Tongue (tissue), 2 donors: ENCODE measurements around the gene RGS6. TPM values are rescaled to one million over a fixed set of nuclear protein-coding genes. Genes with fewer than 3 reads are reported as not detected.

Experiments used
- DNase-seq: peaks from one replicate; pipeline ENCODE4 v3.0.0-alpha.2; 2015
- total RNA-seq: library from RNA; depleted of rRNA; stranded (reverse); fragments of >200 nt; gene quantifications from one replicate; pipeline ENCODE4 v1.2.3, GENCODE V29; 2014

RGS6 gene
- total RNA-seq, 1 donor from 2014 or later = 5.6 TPM

GRCh38 chr14:72558721-72559120 is 626.5 kb downstream of the RGS6 start:
- peak; percentile 74 for DNase-seq

- DNase-seq = no peak
These were observed 627.0 kb downstream of the RGS6 start for GRCh38 chr14:72559202-72559601.

GRCh38 chr14:72559669-72560255 is 627.5 kb downstream of the RGS6 start:
- no peak for DNase-seq

- DNase-seq = no peak
These were observed 628.1 kb downstream of the RGS6 start for GRCh38 chr14:72560331-72560730.

- DNase-seq = no peak
These were observed 628.8 kb downstream of the RGS6 start for GRCh38 chr14:72560889-72561493.

- no peak for DNase-seq
These were observed 630.1 kb downstream of the RGS6 start for GRCh38 chr14:72562300-72562699.

GRCh38 chr14:72563676-72564075 is 631.4 kb downstream of the RGS6 start:
- no peak for DNase-seq

- DNase-seq = peak; percentile 87
These were observed 632.9 kb downstream of the RGS6 start for GRCh38 chr14:72565149-72565559.

GRCh38 chr14:72565917-72566316 is 633.7 kb downstream of the RGS6 start:
- no peak for DNase-seq

- DNase-seq = no peak
These were observed 635.0 kb downstream of the RGS6 start for GRCh38 chr14:72567226-72567625.

GRCh38 chr14:72568296-72568992 is 636.2 kb downstream of the RGS6 start:
- no peak for DNase-seq

GRCh38 chr14:72573725-72574417 is 641.6 kb downstream of the RGS6 start:
- peak; percentile 81 for DNase-seq

GRCh38 chr14:72574715-72575114 is 642.5 kb downstream of the RGS6 start:
- no peak for DNase-seq

- DNase-seq = no peak
These were observed 644.0 kb downstream of the RGS6 start for GRCh38 chr14:72576258-72576657.

GRCh38 chr14:72577521-72577920 is 645.3 kb downstream of the RGS6 start:
- DNase-seq = no peak

GRCh38 chr14:72578514-72578913 is 646.3 kb downstream of the RGS6 start:
- no peak for DNase-seq

GRCh38 chr14:72582582-72582981 is 650.4 kb downstream of the RGS6 start:
- no peak for DNase-seq

- no peak for DNase-seq
These were observed 651.4 kb downstream of the RGS6 start for GRCh38 chr14:72583316-72584272.

- no peak for DNase-seq
These were observed 656.3 kb downstream of the RGS6 start for GRCh38 chr14:72588521-72588920.

GRCh38 chr14:72589652-72590051 is 657.4 kb downstream of the RGS6 start:
- DNase-seq = no peak

- DNase-seq = no peak
These were observed 658.3 kb downstream of the RGS6 start for GRCh38 chr14:72590577-72590976.

- DNase-seq = no peak
These were observed 659.2 kb downstream of the RGS6 start for GRCh38 chr14:72591391-72591790.
